SK-N-SH treated with all-trans-retinoic acid at 6 μM for 48 hours (cell line): ENCODE measurements around the gene IFI27.

Experiments used
- ATAC-seq: fragments of 200-7000 bp; cut with Tn5 transposase; 3 replicates; pipeline ENCODE4 v1.9.1; 2020; ENCODE audit warnings: mild to moderate bottlenecking, moderate library complexity
- ARNTL ChIP-seq: fragments of 450-650 bp; formaldehyde crosslinking; IDR thresholded peaks from 2 replicates; pipeline ENCODE4 v1.5.0; 2020; ENCODE audit warnings: low read depth, mild to moderate bottlenecking, moderate library complexity, borderline replicate concordance
- BACH2 ChIP-seq: fragments of 250-450 bp; sonication (Bioruptor Pico); IDR thresholded peaks from 2 replicates; pipeline ENCODE4 v1.9.0; 2021; ENCODE audit warnings: mild to moderate bottlenecking, borderline replicate concordance
- CSDC2 ChIP-seq: fragments of 250-450 bp; sonication (Bioruptor Pico); IDR thresholded peaks from 2 replicates; pipeline ENCODE4 v1.5.0; 2020; ENCODE audit warnings: mild to moderate bottlenecking, moderate library complexity
- GLIS3 ChIP-seq: fragments of 250-450 bp; sonication (Bioruptor Pico); IDR thresholded peaks from 2 replicates; pipeline ENCODE4 v1.5.0; 2020; ENCODE audit warnings: mild to moderate bottlenecking, moderate library complexity
- ISL1 ChIP-seq: fragments of 250-450 bp; sonication (Bioruptor Pico); IDR thresholded peaks from 2 replicates; pipeline ENCODE4 v2.1.2; 2022; ENCODE audit warnings: mild to moderate bottlenecking, moderate library complexity
- OSR1 ChIP-seq: fragments of 250-450 bp; sonication (Bioruptor Pico); IDR thresholded peaks from 2 replicates; pipeline ENCODE4 v1.8.0; 2022; ENCODE audit warnings: moderate library complexity, mild to moderate bottlenecking, inconsistent platforms
- PATZ1 ChIP-seq: fragments of 250-450 bp; sonication (Bioruptor Pico); IDR thresholded peaks from 2 replicates; pipeline ENCODE4 v1.8.0; 2020; ENCODE audit warnings: mild to moderate bottlenecking, moderate library complexity, borderline replicate concordance
- POU6F1 ChIP-seq: fragments of 250-450 bp; sonication (Bioruptor Pico); IDR thresholded peaks from 2 replicates; pipeline ENCODE4 v1.8.0; 2021; ENCODE audit warnings: low read depth, mild to moderate bottlenecking, moderate library complexity, borderline replicate concordance
- PPARA ChIP-seq: fragments of 250-450 bp; sonication (Bioruptor Pico); IDR thresholded peaks from 2 replicates; pipeline ENCODE4 v1.5.0; 2020; ENCODE audit warnings: mild to moderate bottlenecking, borderline replicate concordance
- RARB ChIP-seq: fragments of 250-450 bp; sonication (Bioruptor Pico); IDR thresholded peaks from 2 replicates; pipeline ENCODE4 v1.8.0; 2021; ENCODE audit warnings: mild to moderate bottlenecking, moderate library complexity
- SNAI2 ChIP-seq: fragments of 250-450 bp; sonication (Bioruptor Pico); IDR thresholded peaks from 2 replicates; pipeline ENCODE4 v1.5.0; 2020; ENCODE audit warnings: mild to moderate bottlenecking, moderate library complexity
- TCF4 ChIP-seq: fragments of 250-450 bp; sonication (Bioruptor Pico); IDR thresholded peaks from 2 replicates; pipeline ENCODE4 v1.8.0; 2021; ENCODE audit warnings: mild to moderate bottlenecking, moderate library complexity, borderline replicate concordance
- TOX ChIP-seq: fragments of 250-450 bp; sonication (Bioruptor Pico); IDR thresholded peaks from 2 replicates; pipeline ENCODE4 v1.8.0; 2021; ENCODE audit warnings: mild to moderate bottlenecking, moderate library complexity, borderline replicate concordance
- TSHZ2 ChIP-seq: fragments of 250-450 bp; sonication (Bioruptor Pico); IDR thresholded peaks from 2 replicates; pipeline ENCODE4 v1.5.0; 2020; ENCODE audit warnings: mild to moderate bottlenecking, moderate library complexity
- ZC3H10 ChIP-seq: fragments of 250-450 bp; sonication (Bioruptor Pico); IDR thresholded peaks from 2 replicates; pipeline ENCODE4 v1.5.1; 2021; ENCODE audit warnings: mild to moderate bottlenecking, moderate library complexity
- ZFP30 ChIP-seq: fragments of 450-650 bp; formaldehyde crosslinking; IDR thresholded peaks from 2 replicates; pipeline ENCODE4 v1.5.0; 2022; ENCODE audit warnings: mild to moderate bottlenecking, moderate library complexity
- ZNF565 ChIP-seq: fragments of 450-650 bp; formaldehyde crosslinking; conservative IDR thresholded peaks from 2 replicates; pipeline ENCODE4 v1.5.0; 2020; ENCODE audit warnings: low read depth, mild to moderate bottlenecking, moderate library complexity
- ZNF70 ChIP-seq: fragments of 450-650 bp; formaldehyde crosslinking; IDR thresholded peaks from 2 replicates; pipeline ENCODE4 v1.5.0; 2020; ENCODE audit warnings: mild to moderate bottlenecking, moderate library complexity
- ZNF8 ChIP-seq: fragments of 450-650 bp; formaldehyde crosslinking; IDR thresholded peaks from 2 replicates; pipeline ENCODE4 v1.5.0; 2020; ENCODE audit warnings: mild to moderate bottlenecking, moderate library complexity

Gene IFI27

GRCh38 chr14:94093418-94093817, 17.1 kb upstream of the IFI27 start:
- ATAC-seq = no peak
- TF ChIP-seq ZC3H10 (CRISPR knock-in tag) (no peak), PPARA (no peak), PATZ1 (CRISPR knock-in tag) (no peak), TCF4 (CRISPR knock-in tag) (no peak), SNAI2 (no peak), POU6F1 (CRISPR knock-in tag) (no peak), ZNF70 (CRISPR knock-in tag) (no peak), GLIS3 (no peak), RARB (CRISPR knock-in tag) (no peak), CSDC2 (CRISPR knock-in tag) (no peak), TOX (no peak), ISL1 (CRISPR knock-in tag) (no peak), BACH2 (CRISPR knock-in tag) (no peak), ZFP30 (CRISPR knock-in tag) (no peak), ZNF8 (CRISPR knock-in tag) (no peak), ZNF565 (CRISPR knock-in tag) (no peak), ARNTL (CRISPR knock-in tag) (no peak)

- ATAC-seq = no peak
- TF ChIP-seq POU6F1 (CRISPR knock-in tag) (no peak), PPARA (no peak), PATZ1 (CRISPR knock-in tag) (no peak), TSHZ2 (CRISPR knock-in tag) (no peak), BACH2 (CRISPR knock-in tag) (no peak), ARNTL (CRISPR knock-in tag) (no peak), SNAI2 (no peak), TCF4 (CRISPR knock-in tag) (no peak), OSR1 (no peak), ZNF8 (CRISPR knock-in tag) (no peak), GLIS3 (no peak), ISL1 (CRISPR knock-in tag) (no peak), ZC3H10 (CRISPR knock-in tag) (no peak)
- TF ChIP-seq, all 23 proteins: peak for 0
These were observed 13.4 kb upstream of the IFI27 start for GRCh38 chr14:94097091-94097490.

- no peak for TF ChIP-seq PATZ1 (CRISPR knock-in tag)
- no peak for TF ChIP-seq OSR1
- TF ChIP-seq, all 23 proteins: peak for 0
- ATAC-seq = no peak
These were observed 12.1 kb upstream of the IFI27 start for GRCh38 chr14:94098326-94098992.
